SJCRH30 (cell line): ENCODE data around the gene NIN. TPM values are rescaled to one million over a fixed set of nuclear protein-coding genes. Genes with fewer than 3 reads are reported as not detected.

Experiments
- DNase-seq, 2 experiments: peaks; one replicate each; pipeline ENCODE4 v3.0.0-alpha.2; 2015 to 2020
- H3K27ac ChIP-seq: fragments of 250-450 bp; sonication (Bioruptor Pico); 2 replicates; pipeline ENCODE4 v1.5.1; 2020; ENCODE audit warnings: mild to moderate bottlenecking, moderate library complexity
- H3K27me3 ChIP-seq: fragments of 250-450 bp; sonication (Bioruptor Pico); 2 replicates; pipeline ENCODE4 v1.5.1; 2020; ENCODE audit warnings: mild to moderate bottlenecking, moderate library complexity
- H3K36me3 ChIP-seq: fragments of 250-450 bp; sonication (Bioruptor Pico); 2 replicates; pipeline ENCODE4 v1.5.1; 2020; ENCODE audit warnings: mild to moderate bottlenecking, moderate library complexity
- H3K4me1 ChIP-seq: fragments of 250-450 bp; sonication (Bioruptor Pico); 2 replicates; pipeline ENCODE4 v1.5.1; 2020; ENCODE audit warnings: mild to moderate bottlenecking, moderate library complexity
- H3K4me3 ChIP-seq: fragments of 250-450 bp; sonication (Bioruptor Pico); 2 replicates; pipeline ENCODE4 v1.5.1; 2020; ENCODE audit warnings: mild to moderate bottlenecking, moderate library complexity
- H3K9me3 ChIP-seq: fragments of 250-450 bp; sonication (Bioruptor Pico); replicated peaks from 2 replicates; pipeline ENCODE4 v1.5.1; 2020; ENCODE audit warnings: mild to moderate bottlenecking, moderate library complexity
- total RNA-seq: library from RNA; depleted of rRNA; stranded (reverse); fragments of >200 nt; shearing (Covaris generic); gene quantifications from 2 replicates; pipeline ENCODE4 v1.2.3, GENCODE V29; 2014

The NIN gene
- total RNA-seq, 1 experiment from 2014 or later = 34.3 TPM

DNA sequence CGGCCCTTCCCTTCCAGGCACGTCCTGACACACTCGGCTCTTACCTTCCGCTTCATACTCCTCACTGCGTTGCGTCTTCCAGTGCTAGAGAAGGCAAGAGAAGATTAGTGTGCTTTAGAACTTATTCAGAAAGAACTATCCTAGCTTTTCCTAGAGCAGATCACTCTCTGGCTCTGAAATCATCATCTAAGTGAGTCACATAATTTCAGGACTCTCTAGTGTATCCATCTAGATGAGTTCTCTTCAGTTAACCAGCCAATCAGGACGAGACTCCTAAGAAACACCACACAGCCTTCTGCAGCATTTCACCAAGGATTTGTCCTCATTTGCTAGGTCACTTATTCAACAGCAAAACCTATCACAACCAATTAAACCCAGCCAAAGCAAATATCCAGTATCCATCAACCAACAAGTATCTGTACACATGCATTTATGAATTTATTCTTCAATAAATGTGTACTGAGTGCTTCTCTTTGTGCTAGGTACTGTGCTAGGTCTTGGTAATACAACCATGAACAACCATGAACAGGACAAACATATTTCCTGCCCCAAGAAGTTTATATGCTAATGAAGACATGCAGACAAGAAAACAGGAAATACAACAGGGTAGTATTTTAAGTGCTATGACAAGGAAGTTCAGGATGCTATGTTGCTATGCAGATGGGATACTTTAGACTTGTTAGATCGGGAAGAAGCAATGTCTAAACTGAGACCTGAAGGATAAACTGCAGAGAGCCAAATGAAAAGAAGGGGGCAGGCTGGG lies 52.1 kb downstream of the NIN start:
- no peaks in the 10 kb centered on the region for H3K27me3 ChIP-seq
- no peak overlapping the region for H3K4me3 ChIP-seq
- no peak for DNase-seq
- 0 out of 2 replicates have a peak, but pooled peaks cover 4% of the 10 kb centered on the region for H3K36me3 ChIP-seq
- peaks cover 27% of the 10 kb centered on the region for H3K4me1 ChIP-seq
- H3K9me3 ChIP-seq = no peaks in the 10 kb centered on the region
- no peak overlapping the region for H3K27ac ChIP-seq

DNA sequence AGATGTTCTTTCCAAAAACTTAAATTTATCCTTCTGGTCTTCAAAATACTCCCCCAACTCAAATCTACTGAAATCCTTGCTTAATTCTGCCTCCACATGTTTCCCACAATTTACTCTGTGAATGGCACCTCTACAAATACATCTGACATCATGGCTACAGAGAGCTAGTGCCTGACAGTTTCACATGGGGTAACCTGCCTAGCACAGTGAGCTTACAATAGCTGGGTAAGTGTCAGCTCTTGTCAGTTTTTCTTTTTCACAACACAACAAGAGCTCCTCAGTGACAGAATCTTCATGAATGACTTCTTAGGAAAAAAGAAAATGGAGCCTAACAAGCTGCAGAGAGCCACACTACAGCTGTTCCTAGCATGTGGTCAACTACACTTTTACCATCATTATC lies 54.4 kb downstream of the NIN start:
- H3K4me1 ChIP-seq = peaks cover 27% of the 10 kb centered on the region
- no peak overlapping the region for H3K27ac ChIP-seq
- DNase-seq = no peak
- no peak overlapping the region for H3K4me3 ChIP-seq
- no peaks in the 10 kb centered on the region for H3K9me3 ChIP-seq
- H3K36me3 ChIP-seq = peaks cover 14% of the 10 kb centered on the region
- H3K27me3 ChIP-seq = no peaks in the 10 kb centered on the region

DNA sequence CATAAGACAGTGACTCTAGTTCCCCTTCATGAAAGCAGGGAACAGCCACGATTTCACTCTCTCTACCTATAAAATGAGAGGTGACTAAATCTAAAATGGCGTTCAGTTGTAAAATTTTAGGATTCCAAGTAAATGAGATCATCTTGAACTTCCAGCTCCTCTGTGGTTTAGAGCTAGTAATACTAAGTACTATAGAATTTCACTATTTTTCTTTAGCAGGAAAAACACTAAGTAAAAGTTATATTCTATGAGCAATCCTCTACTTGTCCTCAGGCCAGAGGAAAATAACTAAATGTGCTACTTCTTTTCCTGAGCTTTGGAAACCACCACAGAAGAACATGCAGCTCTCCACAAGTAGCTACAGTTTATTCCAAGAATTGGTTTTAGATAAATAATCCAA lies 55.6 kb downstream of the NIN start:
- no peaks in the 10 kb centered on the region for H3K9me3 ChIP-seq
- no peaks in the 10 kb centered on the region for H3K27me3 ChIP-seq
- no peak overlapping the region for H3K4me3 ChIP-seq
- H3K4me1 ChIP-seq = peaks cover 27% of the 10 kb centered on the region
- peak in 1 of 2 experiments; percentile 35 for DNase-seq
- H3K27ac ChIP-seq = peak overlapping the region; percentile 39
- H3K36me3 ChIP-seq = peaks cover 15% of the 10 kb centered on the region

DNA sequence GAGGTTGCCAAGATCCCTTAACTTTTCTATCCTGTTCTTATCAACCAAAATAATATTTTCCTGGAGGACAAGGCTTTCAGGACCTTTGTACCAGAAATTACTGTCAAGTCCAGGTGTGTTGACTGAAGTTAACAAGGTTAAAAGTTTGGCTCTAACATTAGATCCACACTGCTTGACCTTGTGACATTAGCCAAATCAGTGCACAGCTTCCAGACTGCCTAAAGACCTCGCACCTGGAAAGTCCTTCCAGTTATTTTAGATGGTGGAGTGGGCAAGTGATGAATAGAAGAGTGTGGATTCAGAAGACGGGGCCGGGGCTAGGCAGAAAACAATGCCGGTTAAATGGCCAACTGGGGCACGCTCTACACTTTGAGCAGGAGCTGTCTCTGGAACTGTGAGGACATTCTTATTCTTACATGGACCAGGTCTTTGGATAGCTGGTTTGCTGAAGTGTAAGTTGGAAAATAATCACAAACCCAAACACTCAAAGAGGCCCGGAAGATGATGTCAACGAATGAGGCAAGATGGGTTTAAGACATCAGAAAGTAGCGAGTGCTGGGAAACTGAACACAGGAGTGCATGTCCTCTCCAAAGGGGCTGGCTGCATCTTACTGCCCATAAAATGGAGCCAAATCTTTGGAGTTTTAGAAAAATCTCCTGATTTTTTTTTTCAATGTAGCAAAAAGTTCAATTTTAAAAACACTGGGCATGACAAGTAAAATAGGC lies 56.3 kb downstream of the NIN start:
- Histone ChIP-seq H3K27ac (peak overlapping the region; percentile 39), H3K27me3 (no peaks in the 10 kb centered on the region), H3K4me1 (peaks cover 27% of the 10 kb centered on the region), H3K36me3 (peaks cover 18% of the 10 kb centered on the region), H3K9me3 (no peaks in the 10 kb centered on the region), H3K4me3 (no peak overlapping the region)
- DNase-seq = no peak

DNA sequence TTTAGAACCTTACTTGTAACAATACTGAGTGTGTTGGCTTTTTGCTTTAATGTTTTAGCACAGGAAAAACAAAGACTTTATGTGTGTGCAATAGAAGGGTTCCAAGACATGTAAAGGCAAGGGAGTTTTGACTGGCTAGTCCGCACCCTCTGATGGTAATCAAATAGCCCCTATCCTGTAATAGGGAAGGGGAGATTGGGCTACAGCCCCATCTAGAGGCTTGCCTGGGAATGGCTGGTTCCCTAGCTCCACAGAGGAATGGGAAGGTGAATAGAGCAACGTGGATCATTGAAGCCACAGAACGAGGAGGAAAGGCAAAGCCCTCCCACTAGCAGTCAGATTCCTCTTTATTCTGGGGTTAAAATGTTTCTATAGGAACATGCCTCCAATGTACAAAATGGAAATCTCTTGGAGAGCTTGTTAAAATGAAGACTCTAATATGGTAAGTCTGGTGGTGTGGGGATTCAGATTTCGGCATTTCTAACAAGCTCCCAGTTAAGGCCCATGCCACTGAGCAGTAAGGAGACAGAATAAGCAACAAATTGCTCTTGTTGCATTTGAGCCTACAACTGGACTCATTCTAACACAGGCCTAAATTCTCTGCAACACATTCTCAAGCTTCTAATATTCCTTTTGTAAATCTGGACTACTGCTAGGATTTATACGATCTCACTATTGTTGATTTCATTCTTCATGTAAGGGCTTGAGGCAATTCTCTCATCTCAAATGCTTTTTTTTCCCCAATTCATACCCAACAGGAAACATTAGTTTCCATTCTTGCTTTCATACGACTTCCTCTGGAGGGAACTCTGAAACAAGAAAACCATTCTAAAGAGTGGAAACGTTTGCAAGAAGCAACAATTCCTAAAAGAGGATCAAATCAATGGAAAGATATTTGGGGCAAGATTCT lies 57.1 kb downstream of the NIN start:
- H3K9me3 ChIP-seq = no peaks in the 10 kb centered on the region
- H3K27me3 ChIP-seq = no peaks in the 10 kb centered on the region
- H3K36me3 ChIP-seq = peaks cover 18% of the 10 kb centered on the region
- H3K27ac ChIP-seq = no peak overlapping the region
- peak; percentile 51 to 76 for DNase-seq
- H3K4me1 ChIP-seq = peaks cover 27% of the 10 kb centered on the region
- H3K4me3 ChIP-seq = no peak overlapping the region

DNA sequence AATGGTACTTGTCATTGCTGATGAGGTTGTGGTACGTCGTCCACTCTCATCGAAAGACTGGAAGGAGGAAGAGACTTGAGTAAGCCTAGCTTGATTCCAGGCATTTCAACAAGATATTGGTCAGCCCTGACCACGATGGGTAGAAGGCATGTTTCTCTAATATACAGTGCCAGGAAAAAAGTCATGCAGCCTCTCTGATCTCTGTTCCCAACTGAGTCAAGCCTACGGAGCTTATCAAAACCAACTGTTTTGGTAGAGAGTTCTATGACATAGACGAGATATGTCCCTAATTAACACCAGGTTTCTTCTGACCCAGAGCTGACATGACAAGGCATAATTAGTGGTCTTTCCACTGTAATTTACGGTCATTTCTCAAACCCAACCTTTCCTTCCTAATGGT lies 58.5 kb downstream of the NIN start:
- Histone ChIP-seq H3K27me3 (no peaks in the 10 kb centered on the region), H3K36me3 (peaks cover 22% of the 10 kb centered on the region), H3K27ac (no peak overlapping the region), H3K4me1 (peaks cover 23% of the 10 kb centered on the region), H3K9me3 (no peaks in the 10 kb centered on the region), H3K4me3 (no peak overlapping the region)
- DNase-seq = no peak

DNA sequence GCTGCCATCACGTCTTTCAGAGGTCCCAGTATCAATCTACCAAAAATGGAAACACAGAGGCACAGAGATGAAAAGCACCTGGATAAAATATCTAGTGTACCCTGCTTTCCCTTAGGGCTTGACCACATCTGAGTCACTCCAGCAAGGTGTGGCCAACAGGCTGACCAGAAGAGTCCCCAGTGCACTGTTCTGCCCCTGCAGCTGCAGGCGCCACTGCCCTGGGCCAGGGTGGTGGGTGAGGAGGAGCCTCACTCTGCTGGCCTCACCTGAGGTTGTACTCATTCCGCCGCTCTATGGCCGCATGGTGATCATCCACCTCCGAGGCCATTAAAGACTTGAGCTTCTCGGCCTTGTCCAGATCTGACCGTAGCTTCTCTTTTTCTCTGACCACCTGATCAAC lies 60.4 kb downstream of the NIN start:
- Histone ChIP-seq H3K27me3 (no peaks in the 10 kb centered on the region), H3K36me3 (peaks cover 26% of the 10 kb centered on the region), H3K9me3 (no peaks in the 10 kb centered on the region), H3K27ac (no peak overlapping the region), H3K4me1 (peaks cover 10% of the 10 kb centered on the region), H3K4me3 (no peak overlapping the region)
- DNase-seq = no peak

DNA sequence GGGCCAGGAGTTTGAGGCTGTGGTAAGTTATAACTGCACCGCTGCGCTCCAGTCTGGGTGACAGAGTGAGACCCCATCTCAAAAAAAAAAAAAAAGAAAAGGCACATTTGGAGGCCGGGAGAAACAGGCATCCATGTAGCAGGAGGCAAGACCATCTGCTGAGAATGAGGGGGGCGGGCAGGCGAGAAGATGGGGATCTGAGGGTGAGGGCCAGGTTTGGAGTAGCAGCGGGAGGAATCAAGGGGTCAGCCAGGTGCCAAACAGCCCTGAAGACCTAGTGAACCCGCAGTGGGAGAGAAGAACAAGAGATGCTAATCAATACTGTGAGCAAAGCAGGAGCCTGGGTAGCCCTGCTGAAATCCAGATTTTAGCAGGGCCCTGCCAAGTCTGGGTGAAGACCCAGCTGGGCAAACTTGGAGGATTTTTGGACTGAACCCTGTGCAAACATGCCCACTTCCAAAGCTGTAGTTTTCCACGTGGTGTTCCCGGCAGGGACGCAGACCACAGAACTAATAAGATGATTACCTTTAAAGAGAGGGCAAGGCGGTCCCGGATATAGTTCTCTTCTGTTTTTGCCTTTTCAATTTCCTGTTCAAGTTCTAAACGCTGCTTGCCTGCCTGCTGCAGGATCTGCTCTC lies 61.0 kb downstream of the NIN start:
- Histone ChIP-seq H3K36me3 (peaks cover 26% of the 10 kb centered on the region), H3K4me1 (peaks cover 5% of the 10 kb centered on the region)
- no peak for DNase-seq

DNA sequence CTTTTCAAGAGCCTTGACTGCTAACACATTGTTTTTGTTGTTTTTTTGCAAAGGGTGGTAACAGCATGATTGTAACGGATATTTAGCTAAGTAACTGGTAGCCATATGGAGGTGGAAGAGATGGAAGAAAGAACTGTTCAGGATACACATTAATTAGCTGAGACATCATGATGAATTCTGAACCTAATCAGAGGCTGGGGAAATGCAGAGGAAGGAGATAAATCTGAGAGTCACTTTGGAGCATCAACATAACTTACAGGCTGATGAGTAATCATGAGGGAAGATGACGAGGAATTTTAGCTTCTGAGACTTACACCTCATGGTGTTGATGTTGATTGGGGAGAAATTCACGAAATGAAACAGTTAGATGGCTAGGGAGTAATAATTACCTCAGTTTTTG lies 62.3 kb downstream of the NIN start:
- Histone ChIP-seq H3K27me3 (no peaks in the 10 kb centered on the region), H3K4me1 (no peaks in the 10 kb centered on the region), H3K36me3 (peaks cover 32% of the 10 kb centered on the region), H3K4me3 (no peak overlapping the region), H3K27ac (no peak overlapping the region), H3K9me3 (no peaks in the 10 kb centered on the region)
- no peak for DNase-seq

More for the DNA sequence above, 61.0 kb downstream of the NIN start:
- Histone ChIP-seq H3K27me3 (no peaks in the 10 kb centered on the region), H3K9me3 (no peaks in the 10 kb centered on the region), H3K27ac (no peak overlapping the region), H3K4me3 (no peak overlapping the region)

DNA sequence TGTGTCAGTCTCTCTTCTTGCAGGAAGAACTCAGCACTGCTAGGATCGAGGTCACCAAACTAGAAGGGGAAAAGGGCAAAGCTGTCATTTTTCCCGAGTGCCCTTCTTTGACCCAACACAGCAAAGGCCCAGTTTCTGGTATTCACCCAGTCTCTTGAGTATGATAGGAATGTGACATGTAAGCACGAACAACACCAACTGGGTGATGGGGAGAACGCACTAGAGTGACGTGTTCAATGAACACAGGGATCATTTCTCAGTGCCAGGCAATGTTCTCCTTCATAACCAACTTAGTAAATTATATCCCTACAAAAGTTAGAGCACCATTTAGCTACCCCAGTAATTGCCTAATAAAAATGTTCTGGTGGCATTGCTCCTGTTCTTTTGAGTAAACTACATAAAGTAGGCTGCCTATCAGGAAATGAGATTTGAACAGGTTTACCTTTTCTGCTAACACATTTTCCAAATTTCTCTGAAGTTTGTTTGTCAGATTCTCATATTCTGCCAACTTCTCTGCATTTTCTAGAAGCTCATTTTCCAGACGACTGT lies 64.5 kb downstream of the NIN start:
- no peak for DNase-seq

DNA sequence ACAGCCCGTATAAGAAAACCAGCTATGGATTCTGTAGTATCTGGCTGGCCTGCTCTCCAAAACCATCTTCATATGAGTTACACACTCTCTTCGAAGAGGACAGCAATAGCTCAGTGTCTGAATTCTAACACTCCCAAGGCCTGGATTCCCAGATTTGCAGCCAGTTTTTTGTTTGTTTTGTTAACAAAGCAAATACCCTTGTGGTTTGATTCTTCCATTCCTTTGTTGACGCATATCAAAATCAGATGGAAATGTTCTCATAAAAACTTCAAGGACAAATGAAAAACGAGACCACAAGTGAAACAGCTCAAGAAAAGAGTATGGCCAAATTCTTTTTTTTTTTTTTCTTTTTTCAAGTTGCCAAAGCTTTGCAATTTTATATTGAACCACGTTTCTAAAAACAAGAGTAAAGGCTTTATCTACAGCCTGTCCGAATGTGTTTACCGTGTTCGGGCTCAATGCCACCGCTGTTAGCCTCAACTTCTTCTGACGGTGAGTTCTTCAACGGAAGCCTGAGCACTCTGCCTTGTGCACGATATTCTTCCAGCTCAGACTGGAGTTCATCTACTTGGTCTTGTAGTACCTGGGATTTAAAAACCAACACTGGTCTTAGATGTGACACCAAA lies 67.5 kb downstream of the NIN start:
- DNase-seq = no peak
- Histone ChIP-seq H3K36me3 (peaks cover 30% of the 10 kb centered on the region), H3K9me3 (no peaks in the 10 kb centered on the region), H3K27me3 (no peaks in the 10 kb centered on the region), H3K4me1 (no peaks in the 10 kb centered on the region; the same call in 1 of the 2 replicates), H3K4me3 (no peak overlapping the region), H3K27ac (peak overlapping the region; percentile 45; the same call in 1 of the 2 replicates)

More for the DNA sequence above, 64.5 kb downstream of the NIN start:
- Histone ChIP-seq H3K36me3 (peaks cover 24% of the 10 kb centered on the region), H3K27me3 (no peaks in the 10 kb centered on the region), H3K27ac (no peak overlapping the region), H3K4me1 (no peaks in the 10 kb centered on the region; the same call in 1 of the 2 replicates), H3K9me3 (no peaks in the 10 kb centered on the region), H3K4me3 (no peak overlapping the region)

DNA sequence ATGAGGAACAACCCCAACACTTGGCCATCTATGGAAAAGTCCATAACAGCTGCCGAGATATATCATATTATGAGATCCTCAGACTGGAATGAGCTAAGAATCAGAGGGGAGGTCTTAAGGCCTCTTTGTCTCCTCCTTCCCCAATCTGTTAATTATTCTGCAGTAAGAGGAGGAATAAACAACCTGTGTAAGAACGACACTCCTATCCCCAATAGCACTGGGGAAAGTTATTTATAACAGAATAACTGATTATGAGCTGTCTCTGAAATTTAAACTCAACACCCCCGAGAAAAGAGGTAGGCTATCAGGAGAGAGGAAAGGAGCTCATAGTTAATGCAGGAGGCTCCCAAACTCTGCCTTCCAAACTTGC lies 68.0 kb downstream of the NIN start:
- Histone ChIP-seq H3K9me3 (no peaks in the 10 kb centered on the region), H3K36me3 (peaks cover 28% of the 10 kb centered on the region), H3K27me3 (no peaks in the 10 kb centered on the region), H3K27ac (peak overlapping the region; percentile 45), H3K4me1 (no peaks in the 10 kb centered on the region; the same call in 1 of the 2 replicates), H3K4me3 (no peak overlapping the region)
- no peak for DNase-seq

DNA sequence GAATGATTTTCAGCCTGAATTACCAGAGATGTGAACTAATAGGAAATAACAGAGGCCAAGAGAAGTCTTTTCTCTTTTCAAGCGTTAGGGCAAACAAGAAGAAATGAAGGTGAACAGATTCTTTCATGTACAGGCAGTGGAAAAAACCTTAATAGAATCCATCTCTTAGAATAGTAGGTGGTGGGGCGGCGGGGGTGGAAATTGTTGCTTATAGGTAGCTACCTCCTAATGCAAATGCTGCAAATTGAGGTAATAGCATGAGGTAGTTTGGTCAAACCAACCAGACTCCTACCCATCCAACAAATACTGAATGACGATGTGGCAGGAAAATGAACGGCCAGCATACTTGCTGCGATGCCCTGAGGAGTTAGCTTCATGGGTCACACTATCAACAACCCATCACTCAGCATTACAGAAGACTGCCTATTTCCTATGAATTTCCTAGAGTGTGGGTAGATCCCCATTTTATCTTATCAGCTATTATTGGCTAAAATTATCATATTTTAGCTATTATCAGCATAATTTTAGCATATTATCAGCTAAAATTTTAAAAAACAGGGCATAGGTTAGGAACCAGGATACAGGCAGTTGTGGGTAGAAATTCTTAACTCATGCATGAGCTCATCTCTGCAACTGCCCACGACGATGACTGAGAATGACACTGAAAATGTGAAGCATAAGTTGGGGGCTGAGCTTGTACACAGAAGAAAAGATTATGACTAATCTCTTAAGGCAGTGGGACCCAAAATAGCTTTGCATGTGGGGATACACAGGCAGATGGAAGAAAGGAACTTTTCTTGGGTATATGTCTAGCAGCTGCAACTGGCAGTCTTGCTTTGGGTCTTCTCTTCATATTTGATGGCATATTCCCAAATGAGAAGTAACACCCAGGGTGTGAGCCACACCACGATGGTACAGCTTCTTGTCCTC lies 68.7 kb downstream of the NIN start:
- no peaks in the 10 kb centered on the region for H3K27me3 ChIP-seq
- H3K36me3 ChIP-seq = peaks cover 28% of the 10 kb centered on the region
- no peaks in the 10 kb centered on the region; the same call in 1 of the 2 replicates for H3K4me1 ChIP-seq
- no peaks in the 10 kb centered on the region for H3K9me3 ChIP-seq
- peak in 1 of 2 experiments; percentile 7 for DNase-seq
- H3K27ac ChIP-seq = peak overlapping the region; percentile 45
- no peak overlapping the region for H3K4me3 ChIP-seq
